Activated CD8-positive, alpha-beta memory T cell treated with anti-CD3 and anti-CD28 coated beads for 36 hours (primary cell): ENCODE measurements around the gene COMMD7. TPM values are rescaled to one million over a fixed set of nuclear protein-coding genes. Genes with fewer than 3 reads are reported as not detected.
"Not testable (repeated sequence)": the region's sequence is repeated elsewhere in the genome, so short reads cannot be mapped to it uniquely, and the experiment has no call there.

Experiments
- CTCF ChIA-PET: fragments of 350-600 bp; sonication (Branson Sonifier 250); formaldehyde crosslinking; loops from one replicate; lab custom pipeline; 2021; ENCODE audit warnings: antibody characterized with exemption; lab: Charles Lee
- POLR2A ChIA-PET: fragments of 350-600 bp; sonication (Branson Sonifier 250); formaldehyde crosslinking; loops from one replicate; lab custom pipeline; 2021; ENCODE audit warnings: antibody characterized with exemption; lab: Charles Lee
- total RNA-seq, 2 experiments: library from RNA; stranded (reverse); gene quantifications; one replicate each; pipeline ENCODE4 v1.2.3, GENCODE V29; 2021

COMMD7 gene
- total RNA-seq, 2 experiments from 2014 or later, result 31.6 to 34.2 TPM

DNA sequence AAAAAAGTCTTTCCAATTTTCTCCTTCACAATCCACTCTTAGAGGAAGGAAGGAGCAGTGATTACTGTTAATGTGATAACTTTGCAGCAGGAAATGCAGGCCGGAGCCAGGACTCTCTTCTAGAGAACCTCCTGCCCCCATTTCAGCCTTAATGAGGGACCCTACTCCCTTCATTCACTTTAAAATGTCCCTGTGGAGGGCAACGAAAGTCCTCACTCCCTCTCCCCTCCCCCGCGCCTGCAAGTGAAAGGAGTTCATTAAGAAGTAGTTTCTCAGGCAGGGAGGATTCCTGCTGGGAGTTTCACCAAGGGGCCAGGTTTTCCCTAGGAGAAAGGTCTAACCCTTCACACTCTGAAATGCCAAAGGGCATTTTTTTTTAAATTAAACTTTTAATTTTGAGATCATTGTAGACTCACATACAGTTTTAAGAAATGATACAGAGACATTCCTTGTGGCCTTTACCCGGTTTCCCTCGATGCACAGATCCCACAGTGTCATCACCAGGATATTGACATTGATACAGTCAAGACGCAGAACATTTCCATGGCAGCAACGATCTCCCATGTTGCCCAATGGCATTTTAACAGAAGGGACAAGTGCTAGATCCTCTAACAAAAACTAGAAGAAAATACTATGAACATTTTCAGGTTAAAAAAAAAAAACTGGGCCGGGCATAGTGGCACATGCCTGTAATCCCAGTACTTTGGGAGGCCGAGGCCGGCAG, 6.8 kb upstream of the COMMD7 start:
- CTCF ChIA-PET, result no interaction called here
- POLR2A ChIA-PET, result no interaction called here

GRCh38 chr20:32742322-32743236, 688 bp downstream of the COMMD7 start:
- ChIA-PET CTCF (interaction anchor here (0.9 to 2.2 kb wide), 3 partner anchors 33 to 69 kb away, joined by 3 to 15 read pairs (median 12); partner anchors contain the start of gene C20orf203), POLR2A (interaction anchor here (0.6 to 1.8 kb wide), 3 partner anchors 20 to 383 kb away, joined by 3 to 9 read pairs (median 4); partner anchors contain the start of genes DNMT3B and MAPRE1)

GRCh38 chr20:32741151-32741550, 2.1 kb downstream of the COMMD7 start:
- POLR2A ChIA-PET, result no interaction called here

DNA sequence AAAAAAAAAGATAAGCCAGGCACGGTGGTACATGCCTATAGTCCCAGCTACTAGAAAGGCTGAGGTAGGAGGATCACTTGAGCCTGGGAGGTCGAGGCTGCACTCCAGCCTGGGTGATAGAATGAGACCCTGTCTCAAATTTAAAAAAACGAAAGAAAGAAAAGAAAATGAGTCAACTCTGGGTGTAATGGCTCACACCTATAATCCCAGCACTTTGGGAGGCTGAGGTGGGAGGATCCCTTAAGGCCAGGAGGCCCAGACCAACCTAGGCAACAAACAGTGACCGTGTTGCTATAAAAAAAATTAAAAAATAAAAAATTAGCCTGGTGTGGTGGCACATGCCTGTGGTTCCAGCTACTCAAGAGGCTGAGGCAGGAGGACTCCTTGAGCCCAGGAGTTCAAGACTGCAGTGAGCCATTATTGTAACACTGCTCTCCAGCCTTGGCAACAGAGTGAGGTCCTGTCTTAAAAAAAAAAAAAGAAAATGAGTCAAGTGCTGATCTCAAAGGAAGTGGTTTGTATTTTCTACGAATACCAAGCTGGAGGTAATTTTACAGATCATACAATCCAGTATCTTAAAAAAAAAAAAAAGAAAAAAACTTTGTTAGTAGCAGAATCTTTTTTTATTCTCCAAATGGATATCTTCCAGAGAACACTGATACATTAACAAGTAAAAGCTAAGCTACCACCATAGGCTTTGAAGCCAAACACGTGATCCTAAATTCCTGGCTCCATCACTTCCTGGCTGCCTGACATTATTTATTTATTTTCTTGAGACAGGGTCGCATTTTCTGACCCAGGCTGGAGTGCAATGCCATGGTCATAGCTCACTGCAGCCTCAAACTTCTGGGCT, 5.7 kb downstream of the COMMD7 start:
- ChIA-PET CTCF (interaction anchor here (0.7 to 1.6 kb wide), 5 partner anchors 11 to 554 kb away, joined by 3 to 4 read pairs (median 3); no protein-coding TSS in a partner anchor), POLR2A (interaction anchor here (0.7 kb wide), 2 partner anchors 27 to 501 kb away, joined by 3 read pairs; no protein-coding TSS in a partner anchor)

More at GRCh38 chr20:32741151-32741550, 2.1 kb downstream of the COMMD7 start:
- CTCF ChIA-PET, result no interaction called here

DNA sequence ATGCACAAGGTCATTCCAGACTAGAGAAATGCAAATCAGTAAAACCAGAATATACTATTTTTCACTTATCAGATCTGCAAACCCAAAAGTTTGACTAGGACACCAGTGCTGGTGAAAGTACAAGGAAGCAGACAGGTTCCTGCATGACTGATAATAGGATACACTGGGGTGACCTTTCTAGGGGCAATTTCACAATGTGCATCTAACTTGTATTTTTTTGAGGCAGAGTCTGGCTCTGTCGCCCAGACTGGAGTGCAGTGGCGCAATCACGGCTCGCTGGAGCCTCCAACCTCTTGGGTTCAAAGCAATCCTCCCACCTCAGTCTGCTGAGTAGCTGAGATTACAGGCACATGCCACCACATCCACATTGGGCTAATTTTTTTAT, 11.4 kb downstream of the COMMD7 start:
- ChIA-PET CTCF (no interaction called here), POLR2A (no interaction called here)

DNA sequence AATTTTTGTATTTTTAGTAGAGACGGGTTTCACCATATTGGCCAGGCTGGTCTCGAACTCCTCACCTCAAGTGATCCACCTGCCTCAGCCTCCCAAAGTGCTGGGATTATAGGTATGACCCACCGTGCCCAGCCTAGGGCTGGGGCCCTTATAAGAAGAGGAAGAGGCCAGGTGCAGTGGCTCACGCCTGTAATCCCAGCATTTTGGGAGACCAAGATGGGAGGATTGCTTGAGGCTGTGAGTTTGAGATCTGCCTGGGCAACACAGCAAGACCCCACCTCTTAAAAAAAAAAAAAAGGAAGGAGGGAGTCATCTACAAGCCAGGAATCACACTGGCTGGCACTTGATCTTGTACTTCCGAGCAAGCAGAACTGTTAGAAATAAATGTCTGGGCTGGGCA, 13.9 kb downstream of the COMMD7 start:
- CTCF ChIA-PET, POLR2A ChIA-PET: not testable (repeated sequence)

- POLR2A ChIA-PET, CTCF ChIA-PET: not testable (repeated sequence)
Observed at GRCh38 chr20:32728435-32728834, 14.8 kb downstream of the COMMD7 start.

DNA sequence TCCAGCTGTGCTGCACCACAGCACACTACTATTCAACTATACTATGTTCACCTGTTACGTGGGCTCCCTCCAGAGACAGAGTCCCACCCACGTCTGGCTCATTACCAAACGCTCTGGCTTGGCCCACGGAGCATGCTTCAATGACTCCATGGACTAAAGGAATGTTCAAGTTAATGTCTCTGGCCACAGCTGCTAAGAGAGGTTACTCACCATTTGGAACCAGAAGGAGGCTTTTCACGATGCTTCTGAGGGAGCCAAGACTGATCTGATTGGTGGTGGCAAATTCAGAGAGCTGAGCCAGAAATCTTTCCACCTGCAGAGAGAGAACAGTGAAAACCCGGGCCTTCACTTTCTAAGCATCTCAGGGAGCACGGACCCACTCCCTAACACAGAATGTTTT, 15.6 kb downstream of the COMMD7 start:
- ChIA-PET CTCF (interaction anchor here (1.9 kb wide), 1 partner anchor 10 kb away, joined by 4 read pairs; no protein-coding TSS in a partner anchor), POLR2A (no interaction called here)

DNA sequence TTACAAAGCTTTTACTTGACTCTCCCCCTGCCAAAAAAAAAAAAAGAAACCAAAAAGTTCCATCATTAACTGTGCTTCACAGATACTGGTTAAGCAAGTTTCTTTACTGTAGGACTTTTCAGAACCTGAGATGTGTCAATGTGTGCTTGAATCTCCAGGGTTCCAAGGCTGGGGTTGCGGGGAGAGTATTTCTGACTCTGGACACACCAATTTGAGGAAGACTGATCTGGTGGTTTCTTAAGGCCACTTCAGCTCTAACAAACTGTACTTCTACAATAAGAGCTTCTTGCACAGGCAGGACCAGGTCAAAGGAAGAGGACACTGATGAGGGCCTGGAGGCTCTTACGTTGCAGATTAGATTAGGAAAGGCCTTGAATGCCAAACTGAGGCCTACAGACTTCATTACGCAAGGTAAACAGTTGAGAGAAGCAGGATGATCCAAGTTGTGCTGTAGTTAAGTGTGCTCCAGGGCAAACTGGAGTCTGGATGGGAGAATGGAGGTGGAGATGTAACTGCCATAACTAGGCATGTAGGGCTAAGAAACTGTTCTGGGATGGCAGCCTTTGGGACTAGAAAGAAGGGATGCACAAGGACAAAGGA, 24.4 kb downstream of the COMMD7 start:
- ChIA-PET POLR2A (interaction anchor here (0.6 kb wide), 1 partner anchor 183 kb away, joined by 3 read pairs; no protein-coding TSS in a partner anchor), CTCF (interaction anchor here (0.9 kb wide), 1 partner anchor 20 kb away, joined by 3 read pairs; no protein-coding TSS in a partner anchor)

- CTCF ChIA-PET, result no interaction called here
- POLR2A ChIA-PET, result no interaction called here
Observed at GRCh38 chr20:32711346-32711745, 31.9 kb downstream of the COMMD7 start.

GRCh38 chr20:32709632-32710121, 33.6 kb downstream of the COMMD7 start:
- CTCF ChIA-PET, result no interaction called here
- POLR2A ChIA-PET, result interaction anchor here (0.7 kb wide), 1 partner anchor 274 kb away, joined by 3 read pairs; no protein-coding TSS in a partner anchor

GRCh38 chr20:32709029-32709631, 34.1 kb downstream of the COMMD7 start:
- CTCF ChIA-PET, result interaction anchor here (1.0 to 1.4 kb wide), 2 partner anchors 35 to 69 kb away, joined by 3 to 4 read pairs; partner anchors contain the start of gene C20orf203
- POLR2A ChIA-PET, result not testable (repeated sequence)

DNA sequence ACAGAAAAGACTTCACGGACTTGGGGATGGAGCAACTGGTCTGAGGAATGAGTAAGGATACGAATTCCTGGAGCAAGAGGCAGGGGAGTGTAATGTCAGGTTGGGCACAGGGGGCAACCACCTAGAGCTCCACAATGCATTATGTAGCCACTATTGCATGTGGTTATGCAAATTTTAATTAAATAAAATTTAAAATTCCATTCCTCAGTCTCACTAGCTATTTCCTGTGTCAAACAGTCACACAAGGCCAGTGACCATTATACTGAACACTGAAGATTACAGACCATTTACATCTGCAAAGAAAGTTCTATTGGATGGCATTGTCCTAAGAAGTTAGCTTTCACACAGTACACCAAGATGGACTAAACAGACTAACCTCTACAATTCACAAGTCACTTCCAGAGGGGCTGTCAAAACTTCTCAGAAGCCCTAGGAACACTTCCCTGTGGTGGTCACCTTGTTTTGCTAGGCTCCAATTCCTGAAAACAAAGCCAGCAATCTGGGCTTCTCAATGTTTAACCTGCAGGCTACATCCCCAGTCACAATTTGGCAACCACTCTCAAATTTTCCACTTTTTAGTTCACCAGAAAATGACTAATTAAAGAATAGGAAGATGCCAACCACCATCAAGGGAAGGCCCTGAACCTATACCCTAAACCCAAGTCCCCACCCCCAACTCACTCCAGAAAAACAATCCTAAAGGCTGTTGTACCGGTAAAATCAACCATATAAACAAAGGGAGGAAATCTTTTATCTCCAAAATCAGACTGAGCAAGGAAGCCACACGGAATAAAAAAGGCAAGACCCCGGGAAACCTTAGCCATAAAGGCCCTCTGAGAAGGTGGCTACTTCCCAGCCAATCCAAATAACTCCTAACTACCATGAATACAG, 35.3 kb downstream of the COMMD7 start:
- POLR2A ChIA-PET, result no interaction called here
- CTCF ChIA-PET, result interaction anchor here (0.6 to 1.4 kb wide), 3 partner anchors 34 to 70 kb away, joined by 3 to 4 read pairs (median 4); partner anchors contain the start of gene C20orf203

DNA sequence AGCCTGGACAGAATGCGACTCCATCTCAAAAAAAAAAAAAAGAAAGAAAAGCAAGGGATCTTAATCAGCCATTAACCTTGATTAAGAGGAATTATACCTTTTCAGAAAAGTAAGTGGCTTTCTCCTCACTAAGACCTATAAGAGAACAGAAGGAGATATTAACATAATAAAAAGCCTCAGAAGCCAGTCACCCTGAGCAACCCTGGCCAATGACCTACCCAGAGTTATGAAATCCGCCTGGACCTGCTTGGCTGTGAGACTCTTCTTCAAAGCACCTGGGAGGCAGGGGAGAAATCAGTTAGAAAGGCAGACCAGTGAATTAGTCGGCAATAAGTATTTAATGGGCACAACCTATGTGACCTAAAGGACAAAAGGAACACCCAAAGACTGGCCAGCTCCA, 36.8 kb downstream of the COMMD7 start:
- POLR2A ChIA-PET, result no interaction called here
- CTCF ChIA-PET, result interaction anchor here (0.6 kb wide), 1 partner anchor 67 kb away, joined by 6 read pairs; no protein-coding TSS in a partner anchor

DNA sequence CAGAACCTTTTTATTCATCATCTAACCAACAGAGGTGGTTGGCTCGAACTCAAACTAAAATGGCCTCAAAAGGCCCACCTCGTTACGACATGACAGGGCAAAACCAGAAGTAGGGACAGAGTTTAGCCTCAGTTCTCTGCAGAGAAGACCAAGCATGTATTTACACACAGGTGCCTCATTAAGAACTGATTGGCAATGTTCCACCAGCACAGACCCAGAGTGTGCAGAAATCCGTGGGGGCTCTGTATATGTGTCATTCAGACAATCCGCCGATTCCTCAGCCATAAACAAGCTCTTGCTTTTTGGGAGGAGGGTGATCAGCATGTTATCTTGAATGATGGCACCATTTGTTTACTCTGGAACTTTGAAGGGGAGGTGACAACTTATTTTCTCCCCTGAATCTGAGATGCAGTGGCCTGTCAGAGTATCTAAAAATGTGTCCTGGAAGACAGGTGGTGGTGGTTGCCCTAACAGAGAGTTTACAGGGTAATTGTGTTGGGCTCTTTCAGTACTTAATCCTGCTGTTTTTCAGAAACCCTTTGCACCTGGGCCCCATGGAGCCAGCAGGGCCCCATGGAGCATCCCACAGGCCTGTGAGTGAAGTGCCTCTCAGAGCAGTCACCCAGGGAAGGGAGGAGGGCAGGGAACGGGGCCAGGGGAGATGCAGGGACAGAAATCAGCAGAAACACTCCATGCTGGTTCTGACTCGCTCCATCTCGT, 40.4 kb downstream of the COMMD7 start:
- CTCF ChIA-PET, result no interaction called here

GRCh38 chr20:32697608-32698007, 45.7 kb downstream of the COMMD7 start:
- ChIA-PET POLR2A (no interaction called here), CTCF (no interaction called here)

More for the DNA sequence above, 40.4 kb downstream of the COMMD7 start:
- POLR2A ChIA-PET, result interaction anchor here (0.7 kb wide), 1 partner anchor 41 kb away, joined by 3 read pairs; the partner anchor contains the start of gene COMMD7
